AG10803 (cell line): ENCODE measurements around the gene CTU1.

Experiments
- DNase-seq: peaks from one replicate; pipeline ENCODE4 v3.0.0; 2010; ENCODE audit warnings: low read depth
- H3K4me3 ChIP-seq: 2 replicates; pipeline ENCODE4 v1.5.1; 2011; ENCODE audit warnings: mild to moderate bottlenecking, low read length, control low read depth
- TF ChIP-seq, protein P1 (sequence below): conservative IDR thresholded peaks from 2 replicates; pipeline ENCODE4 v1.5.1; 2011; ENCODE audit warnings: mild to moderate bottlenecking, low read length, control low read depth, inconsistent platforms

The CTU1 gene

DNA sequence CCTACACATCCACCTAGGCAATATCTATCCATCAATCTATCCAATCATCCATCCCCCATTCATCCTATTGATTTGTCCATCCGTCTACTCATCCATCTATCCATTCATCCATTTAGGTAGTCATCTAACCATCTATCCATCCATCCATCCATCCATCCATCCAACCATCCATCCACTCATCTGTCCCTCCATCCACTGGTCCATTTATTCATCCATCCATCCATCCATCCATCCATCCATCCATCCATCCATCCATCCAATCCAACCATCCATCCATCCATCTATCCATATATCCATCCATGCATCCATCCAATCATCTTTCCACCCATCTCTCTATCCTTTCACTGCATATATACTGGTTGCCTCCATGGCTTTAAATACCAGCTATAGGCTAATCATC lies 47.2 kb downstream of the CTU1 start:
- no peak for DNase-seq
- H3K4me3 ChIP-seq, result no peak overlapping the region
- TF ChIP-seq, protein P1, sequence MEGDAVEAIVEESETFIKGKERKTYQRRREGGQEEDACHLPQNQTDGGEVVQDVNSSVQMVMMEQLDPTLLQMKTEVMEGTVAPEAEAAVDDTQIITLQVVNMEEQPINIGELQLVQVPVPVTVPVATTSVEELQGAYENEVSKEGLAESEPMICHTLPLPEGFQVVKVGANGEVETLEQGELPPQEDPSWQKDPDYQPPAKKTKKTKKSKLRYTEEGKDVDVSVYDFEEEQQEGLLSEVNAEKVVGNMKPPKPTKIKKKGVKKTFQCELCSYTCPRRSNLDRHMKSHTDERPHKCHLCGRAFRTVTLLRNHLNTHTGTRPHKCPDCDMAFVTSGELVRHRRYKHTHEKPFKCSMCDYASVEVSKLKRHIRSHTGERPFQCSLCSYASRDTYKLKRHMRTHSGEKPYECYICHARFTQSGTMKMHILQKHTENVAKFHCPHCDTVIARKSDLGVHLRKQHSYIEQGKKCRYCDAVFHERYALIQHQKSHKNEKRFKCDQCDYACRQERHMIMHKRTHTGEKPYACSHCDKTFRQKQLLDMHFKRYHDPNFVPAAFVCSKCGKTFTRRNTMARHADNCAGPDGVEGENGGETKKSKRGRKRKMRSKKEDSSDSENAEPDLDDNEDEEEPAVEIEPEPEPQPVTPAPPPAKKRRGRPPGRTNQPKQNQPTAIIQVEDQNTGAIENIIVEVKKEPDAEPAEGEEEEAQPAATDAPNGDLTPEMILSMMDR, result no peak

DNA sequence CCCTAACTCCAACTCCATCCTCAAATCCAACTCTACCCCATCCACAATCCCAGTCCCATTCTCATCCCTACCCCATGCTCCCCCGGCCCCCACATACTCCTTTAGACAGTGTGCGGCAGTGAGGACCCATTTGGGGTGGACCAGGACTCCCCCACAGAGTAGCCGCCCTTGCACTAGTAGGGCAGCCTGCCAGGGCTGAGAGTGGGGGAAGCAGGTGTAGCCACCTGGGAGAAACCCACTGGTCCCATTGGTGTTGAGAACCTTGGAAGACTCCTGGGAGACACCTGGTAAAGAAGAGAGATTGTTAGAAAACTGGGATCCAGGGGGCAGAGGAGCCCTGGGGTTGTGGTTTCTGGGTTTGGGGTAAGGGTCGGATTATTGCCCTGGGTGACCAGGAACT lies 47.9 kb downstream of the CTU1 start:
- no peak for DNase-seq
- H3K4me3 ChIP-seq, result no peak overlapping the region
- TF ChIP-seq, protein P1, result no peak

DNA sequence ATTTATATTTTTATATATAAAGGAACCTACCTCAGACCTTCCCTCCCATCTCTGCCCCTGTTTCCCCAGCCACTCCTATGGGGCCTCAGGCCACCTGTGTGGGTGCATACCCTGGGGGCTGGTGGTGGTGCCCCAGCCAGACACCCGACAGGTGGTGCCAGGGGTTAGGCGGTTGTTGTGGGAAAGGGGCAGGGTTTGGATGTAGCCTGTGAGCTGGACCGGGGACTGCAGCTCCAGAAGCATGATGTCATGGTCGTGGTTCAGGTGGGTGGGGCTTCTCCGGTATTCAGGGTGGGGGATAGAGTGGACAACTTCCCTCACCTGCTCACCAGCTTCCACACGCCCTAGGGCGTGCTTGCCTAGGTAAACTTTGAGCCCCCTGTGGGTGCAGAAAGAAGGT lies 48.5 kb downstream of the CTU1 start:
- TF ChIP-seq, protein P1, result no peak
- no peak overlapping the region for H3K4me3 ChIP-seq

DNA sequence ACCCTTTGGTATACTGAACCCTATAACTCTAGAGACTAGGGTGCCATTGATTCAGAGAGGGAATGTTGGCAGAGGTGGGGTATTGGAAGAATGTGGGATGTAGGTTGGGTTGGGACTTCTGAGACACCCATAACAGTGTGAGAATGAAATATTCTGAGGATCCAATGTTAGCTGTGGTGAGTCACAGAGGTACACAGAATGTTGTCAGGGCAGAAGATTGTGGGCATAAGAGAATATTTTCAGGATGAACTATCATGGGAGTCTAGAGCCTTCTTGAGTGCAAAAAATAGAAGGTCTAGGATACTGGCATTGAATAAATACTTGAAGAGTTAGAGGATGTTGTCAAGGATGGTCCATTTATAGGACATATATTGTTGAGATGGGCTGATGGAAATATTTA lies 52.3 kb downstream of the CTU1 start:
- H3K4me3 ChIP-seq, result no peak overlapping the region
- DNase-seq, result no peak
- TF ChIP-seq, protein P1, result no peak

More for the DNA sequence above, 48.5 kb downstream of the CTU1 start:
- no peak for DNase-seq
